GM23338 (cell line): Measurements from ENCODE around the gene NT5DC2. TPM values are rescaled to one million over a fixed set of nuclear protein-coding genes. Genes with fewer than 3 reads are reported as not detected.

ENCODE experiments used
- ATAC-seq: fragments of 200-7000 bp; cut with Tn5 transposase; 3 replicates; pipeline ENCODE4 v1.9.1; 2020
- DNase-seq: peaks from one replicate; pipeline ENCODE4 v3.0.0-alpha.2; 2015; ENCODE audit warnings: low spot score
- H2AFZ ChIP-seq: fragments of 200-600 bp; sonication (generic); 2 replicates; pipeline ENCODE4 v1.8.0; 2016; ENCODE audit warnings: antibody characterized with exemption, mild to moderate bottlenecking, moderate library complexity
- H3F3A ChIP-seq: fragments of 200-600 bp; sonication (generic); replicated peaks from 2 replicates; pipeline ENCODE4 v1.8.0; 2017; ENCODE audit warnings: antibody characterized with exemption, mixed run types, low read depth
- H3K27ac ChIP-seq: fragments of 200-600 bp; sonication (generic); 2 replicates; pipeline ENCODE4 v1.6.1; 2016; ENCODE audit warnings: low read depth
- H3K27me3 ChIP-seq: fragments of 200-600 bp; sonication (generic); 2 replicates; pipeline ENCODE4 v1.8.0; 2016; ENCODE audit warnings: mild to moderate bottlenecking, mixed run types, moderate library complexity; ENCODE audit not compliant: insufficient read depth
- H3K36me3 ChIP-seq: fragments of 200-600 bp; sonication (generic); 2 replicates; pipeline ENCODE4 v1.8.0; 2016; ENCODE audit warnings: mild to moderate bottlenecking; ENCODE audit not compliant: insufficient read depth
- H3K4me1 ChIP-seq: fragments of 200-600 bp; sonication (generic); 2 replicates; pipeline ENCODE4 v1.8.0; 2016; ENCODE audit warnings: mild to moderate bottlenecking, moderate library complexity; ENCODE audit not compliant: insufficient read depth
- H3K4me2 ChIP-seq: fragments of 200-600 bp; sonication (generic); 2 replicates; pipeline ENCODE4 v1.7.1; 2017; ENCODE audit warnings: mixed run types
- H3K4me3 ChIP-seq: fragments of 200-600 bp; sonication (generic); 2 replicates; pipeline ENCODE4 v1.6.1; 2016; ENCODE audit warnings: mixed run types
- H3K79me2 ChIP-seq: fragments of 200-600 bp; sonication (generic); replicated peaks from 2 replicates; pipeline ENCODE4 v1.8.0; 2017; ENCODE audit warnings: mild to moderate bottlenecking; ENCODE audit not compliant: insufficient read depth
- H3K9me2 ChIP-seq: fragments of 200-600 bp; sonication (generic); 2 replicates; pipeline ENCODE4 v1.8.0; 2017; ENCODE audit not compliant: insufficient read depth
- H4K20me1 ChIP-seq: fragments of 200-600 bp; sonication (generic); replicated peaks from 2 replicates; pipeline ENCODE4 v1.8.0; 2017; ENCODE audit warnings: mild to moderate bottlenecking; ENCODE audit not compliant: insufficient read depth
- H3K27ac Mint-ChIP-seq: 2 replicates; pipeline ENCODE4 v1.8.0; 2020; ENCODE audit warnings: inconsistent platforms, mild to moderate bottlenecking, moderate library complexity, mixed read lengths
- H3K27me3 Mint-ChIP-seq: 3 replicates; pipeline ENCODE4 v1.8.0; 2022; ENCODE audit warnings: low read depth, mild to moderate bottlenecking, moderate library complexity, mixed read lengths, inconsistent platforms; ENCODE audit not compliant: insufficient read depth, poor library complexity
- H3K36me3 Mint-ChIP-seq: 3 replicates; pipeline ENCODE4 v1.8.0; 2021; ENCODE audit warnings: low read depth, mild to moderate bottlenecking, inconsistent platforms, moderate library complexity, mixed read lengths
- H3K4me1 Mint-ChIP-seq: 3 replicates; pipeline ENCODE4 v1.8.0; 2020; ENCODE audit warnings: mild to moderate bottlenecking, inconsistent platforms, mixed read lengths
- H3K4me3 Mint-ChIP-seq: 3 replicates; pipeline ENCODE4 v1.8.0; 2021; ENCODE audit warnings: moderate library complexity, mild to moderate bottlenecking, inconsistent platforms, mixed read lengths
- H3K9me3 Mint-ChIP-seq: 3 replicates; pipeline ENCODE4 v1.8.0; 2020; ENCODE audit warnings: moderate library complexity, mild to moderate bottlenecking, inconsistent platforms, mixed read lengths
- CREB1 ChIP-seq: fragments of 250-450 bp; sonication (Bioruptor Pico); IDR thresholded peaks from 2 replicates; pipeline ENCODE4 v1.5.0; 2020; ENCODE audit warnings: low read depth, mild to moderate bottlenecking, moderate library complexity
- CTCF ChIP-seq, 2 experiments: fragments of 200-600 bp in 1 of 2; sonication (generic) in 1 of 2; conservative IDR thresholded peaks; 2 replicates each; pipeline versions ENCODE4 v1.5.1 to v1.6.1; 2016 to 2017; ENCODE audit warnings: antibody characterized with exemption in 2 of 2, low read depth in 2 of 2, mild to moderate bottlenecking in 2 of 2, moderate library complexity in 1 of 2
- EZH2 ChIP-seq: fragments of 200-600 bp; sonication (generic); IDR thresholded peaks from one replicate; pipeline ENCODE4 v1.8.0; 2017; ENCODE audit warnings: antibody characterized with exemption, mild to moderate bottlenecking, low read depth; ENCODE audit not compliant: unreplicated experiment
- EZH2phosphoT487 ChIP-seq: fragments of 200-600 bp; sonication (generic); IDR thresholded peaks from one replicate; pipeline ENCODE4 v1.8.1; 2018; ENCODE audit warnings: antibody characterized with exemption; ENCODE audit not compliant: unreplicated experiment
- JUNB ChIP-seq: IDR thresholded peaks from one replicate; pipeline ENCODE4 v1.6.1; 2016; ENCODE audit warnings: antibody characterized with exemption; ENCODE audit not compliant: unreplicated experiment
- NANOG ChIP-seq: IDR thresholded peaks from 2 replicates; pipeline ENCODE4 v1.6.1; 2016; ENCODE audit warnings: antibody characterized with exemption, borderline replicate concordance
- POLR2AphosphoS5 ChIP-seq: IDR thresholded peaks from 2 replicates; pipeline ENCODE4 v1.6.1; 2016; ENCODE audit warnings: antibody characterized with exemption, low read depth
- REST ChIP-seq: IDR thresholded peaks from one replicate; pipeline ENCODE4 v1.6.1; 2018; ENCODE audit warnings: antibody characterized with exemption; ENCODE audit not compliant: unreplicated experiment
- STAT1 ChIP-seq: IDR thresholded peaks from one replicate; pipeline ENCODE4 v1.6.1; 2016; ENCODE audit warnings: antibody characterized with exemption; ENCODE audit not compliant: unreplicated experiment
- ZNF114 ChIP-seq: fragments of 250-450 bp; sonication (Bioruptor Pico); IDR thresholded peaks from 2 replicates; pipeline ENCODE4 v1.5.0; 2020; ENCODE audit warnings: mild to moderate bottlenecking, moderate library complexity
- ZNF331 ChIP-seq: fragments of 250-450 bp; sonication (Bioruptor Pico); IDR thresholded peaks from 2 replicates; pipeline ENCODE4 v1.5.0; 2020; ENCODE audit warnings: low read depth, mild to moderate bottlenecking, moderate library complexity
- polyA plus RNA-seq: library from polyadenylated mRNA; unstranded; fragments of >200 nt; fragmentation: Nextera tagmentation; extraction: Ambion mirVana; gene quantifications from 2 replicates; pipeline ENCODE4 v1.2.1, GENCODE V29; 2016
- total RNA-seq: library from RNA; depleted of rRNA; stranded (reverse); fragments of >200 nt; shearing (Covaris generic); gene quantifications from 2 replicates; pipeline ENCODE4 v1.2.3, GENCODE V29; 2014
- TF ChIP-seq, protein P1 (sequence below): IDR thresholded peaks from 2 replicates; pipeline ENCODE4 v1.6.1; 2016; ENCODE audit warnings: antibody characterized with exemption
- TF ChIP-seq, protein P2 (sequence below): fragments of 250-450 bp; sonication (Bioruptor Pico); IDR thresholded peaks from 2 replicates; pipeline ENCODE4 v1.5.0; 2020; ENCODE audit warnings: mild to moderate bottlenecking, moderate library complexity

Gene NT5DC2
- total and polyA plus RNA-seq, 2 experiments from 2014 or later: 269 to 324 TPM

- Histone ChIP-seq H2AFZ (no peak overlapping the region), H3K79me2 (peaks cover 2% of the 10 kb centered on the region; the same call in 1 of the 2 replicates), H4K20me1 (peaks cover 4% of the 10 kb centered on the region; the same call in 1 of the 2 replicates), H3F3A (no peaks in the 10 kb centered on the region), H3K27me3 (no peaks in the 10 kb centered on the region), H3K27ac (no peak overlapping the region), H3K9me2 (no peaks in the 10 kb centered on the region), H3K36me3 (peaks cover 10% of the 10 kb centered on the region; the same call in 1 of the 2 replicates), H3K4me3 (no peak overlapping the region), H3K4me1 (no peaks in the 10 kb centered on the region), H3K4me2 (no peak overlapping the region)
- Mint-ChIP-seq H3K9me3 (no peaks in the 10 kb centered on the region), H3K4me3 (no peak overlapping the region), H3K4me1 (peaks cover under 1% of the 10 kb centered on the region; the same call in 1 of the 3 replicates), H3K27me3 (peaks cover 8% of the 10 kb centered on the region), H3K36me3 (peaks cover 53% of the 10 kb centered on the region), H3K27ac (no peak overlapping the region)
- DNase-seq (no peak), ATAC-seq (no peak)
- TF ChIP-seq, protein P1, sequence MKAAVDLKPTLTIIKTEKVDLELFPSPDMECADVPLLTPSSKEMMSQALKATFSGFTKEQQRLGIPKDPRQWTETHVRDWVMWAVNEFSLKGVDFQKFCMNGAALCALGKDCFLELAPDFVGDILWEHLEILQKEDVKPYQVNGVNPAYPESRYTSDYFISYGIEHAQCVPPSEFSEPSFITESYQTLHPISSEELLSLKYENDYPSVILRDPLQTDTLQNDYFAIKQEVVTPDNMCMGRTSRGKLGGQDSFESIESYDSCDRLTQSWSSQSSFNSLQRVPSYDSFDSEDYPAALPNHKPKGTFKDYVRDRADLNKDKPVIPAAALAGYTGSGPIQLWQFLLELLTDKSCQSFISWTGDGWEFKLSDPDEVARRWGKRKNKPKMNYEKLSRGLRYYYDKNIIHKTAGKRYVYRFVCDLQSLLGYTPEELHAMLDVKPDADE: no peak
- TF ChIP-seq CREB1 (no peak), NANOG (no peak), EZH2phosphoT487 (no peak), EZH2 (no peak), ZNF114 (CRISPR knock-in tag) (no peak), CTCF (conservative IDR thresholded peaks at IDR 0.05; ENCODE audit: low read depth in 2 of 2) (no peak), STAT1 (no peak), POLR2AphosphoS5 (no peak), ZNF331 (no peak), JUNB (no peak), REST (no peak)
- TF ChIP-seq, protein P2, sequence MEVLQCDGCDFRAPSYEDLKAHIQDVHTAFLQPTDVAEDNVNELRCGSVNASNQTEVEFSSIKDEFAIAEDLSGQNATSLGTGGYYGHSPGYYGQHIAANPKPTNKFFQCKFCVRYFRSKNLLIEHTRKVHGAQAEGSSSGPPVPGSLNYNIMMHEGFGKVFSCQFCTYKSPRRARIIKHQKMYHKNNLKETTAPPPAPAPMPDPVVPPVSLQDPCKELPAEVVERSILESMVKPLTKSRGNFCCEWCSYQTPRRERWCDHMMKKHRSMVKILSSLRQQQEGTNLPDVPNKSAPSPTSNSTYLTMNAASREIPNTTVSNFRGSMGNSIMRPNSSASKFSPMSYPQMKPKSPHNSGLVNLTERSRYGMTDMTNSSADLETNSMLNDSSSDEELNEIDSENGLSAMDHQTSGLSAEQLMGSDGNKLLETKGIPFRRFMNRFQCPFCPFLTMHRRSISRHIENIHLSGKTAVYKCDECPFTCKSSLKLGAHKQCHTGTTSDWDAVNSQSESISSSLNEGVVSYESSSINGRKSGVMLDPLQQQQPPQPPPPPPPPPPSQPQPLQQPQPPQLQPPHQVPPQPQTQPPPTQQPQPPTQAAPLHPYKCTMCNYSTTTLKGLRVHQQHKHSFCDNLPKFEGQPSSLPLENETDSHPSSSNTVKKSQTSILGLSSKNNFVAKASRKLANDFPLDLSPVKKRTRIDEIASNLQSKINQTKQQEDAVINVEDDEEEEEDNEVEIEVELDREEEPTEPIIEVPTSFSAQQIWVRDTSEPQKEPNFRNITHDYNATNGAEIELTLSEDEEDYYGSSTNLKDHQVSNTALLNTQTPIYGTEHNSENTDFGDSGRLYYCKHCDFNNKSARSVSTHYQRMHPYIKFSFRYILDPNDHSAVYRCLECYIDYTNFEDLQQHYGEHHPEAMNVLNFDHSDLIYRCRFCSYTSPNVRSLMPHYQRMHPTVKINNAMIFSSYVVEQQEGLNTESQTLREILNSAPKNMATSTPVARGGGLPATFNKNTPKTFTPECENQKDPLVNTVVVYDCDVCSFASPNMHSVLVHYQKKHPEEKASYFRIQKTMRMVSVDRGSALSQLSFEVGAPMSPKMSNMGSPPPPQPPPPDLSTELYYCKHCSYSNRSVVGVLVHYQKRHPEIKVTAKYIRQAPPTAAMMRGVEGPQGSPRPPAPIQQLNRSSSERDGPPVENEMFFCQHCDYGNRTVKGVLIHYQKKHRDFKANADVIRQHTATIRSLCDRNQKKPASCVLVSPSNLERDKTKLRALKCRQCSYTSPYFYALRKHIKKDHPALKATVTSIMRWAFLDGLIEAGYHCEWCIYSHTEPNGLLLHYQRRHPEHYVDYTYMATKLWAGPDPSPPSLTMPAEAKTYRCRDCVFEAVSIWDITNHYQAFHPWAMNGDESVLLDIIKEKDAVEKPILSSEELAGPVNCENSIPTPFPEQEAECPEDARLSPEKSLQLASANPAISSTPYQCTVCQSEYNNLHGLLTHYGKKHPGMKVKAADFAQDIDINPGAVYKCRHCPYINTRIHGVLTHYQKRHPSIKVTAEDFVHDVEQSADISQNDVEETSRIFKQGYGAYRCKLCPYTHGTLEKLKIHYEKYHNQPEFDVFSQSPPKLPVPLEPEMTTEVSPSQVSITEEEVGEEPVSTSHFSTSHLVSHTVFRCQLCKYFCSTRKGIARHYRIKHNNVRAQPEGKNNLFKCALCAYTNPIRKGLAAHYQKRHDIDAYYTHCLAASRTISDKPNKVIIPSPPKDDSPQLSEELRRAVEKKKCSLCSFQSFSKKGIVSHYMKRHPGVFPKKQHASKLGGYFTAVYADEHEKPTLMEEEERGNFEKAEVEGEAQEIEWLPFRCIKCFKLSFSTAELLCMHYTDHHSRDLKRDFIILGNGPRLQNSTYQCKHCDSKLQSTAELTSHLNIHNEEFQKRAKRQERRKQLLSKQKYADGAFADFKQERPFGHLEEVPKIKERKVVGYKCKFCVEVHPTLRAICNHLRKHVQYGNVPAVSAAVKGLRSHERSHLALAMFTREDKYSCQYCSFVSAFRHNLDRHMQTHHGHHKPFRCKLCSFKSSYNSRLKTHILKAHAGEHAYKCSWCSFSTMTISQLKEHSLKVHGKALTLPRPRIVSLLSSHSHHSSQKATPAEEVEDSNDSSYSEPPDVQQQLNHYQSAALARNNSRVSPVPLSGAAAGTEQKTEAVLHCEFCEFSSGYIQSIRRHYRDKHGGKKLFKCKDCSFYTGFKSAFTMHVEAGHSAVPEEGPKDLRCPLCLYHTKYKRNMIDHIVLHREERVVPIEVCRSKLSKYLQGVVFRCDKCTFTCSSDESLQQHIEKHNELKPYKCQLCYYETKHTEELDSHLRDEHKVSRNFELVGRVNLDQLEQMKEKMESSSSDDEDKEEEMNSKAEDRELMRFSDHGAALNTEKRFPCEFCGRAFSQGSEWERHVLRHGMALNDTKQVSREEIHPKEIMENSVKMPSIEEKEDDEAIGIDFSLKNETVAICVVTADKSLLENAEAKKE: no peak
Measured at GRCh38 chr3:52524752-52525679, 8.6 kb downstream of the NT5DC2 start.
